AG09319 (cell line): ENCODE results near the gene PSME2.
A peak's percentile ranks its signal among the peaks of the same experiment; 100 is the strongest.

ENCODE experiments used
- DNase-seq: peaks from one replicate; pipeline ENCODE4 v3.0.0-alpha.2; 2010; ENCODE audit warnings: low read depth; ENCODE audit errors: extremely low read depth
- CTCF ChIP-seq: IDR thresholded peaks from 2 replicates; pipeline ENCODE4 v1.5.1; 2011; ENCODE audit warnings: low read depth, mild to moderate bottlenecking, inconsistent platforms, low read length, moderate library complexity

The PSME2 gene

GRCh38 chr14:24189059-24189375 is 42.6 kb upstream of the PSME2 start:
- no peak for TF ChIP-seq CTCF
- no peak for DNase-seq

- TF ChIP-seq CTCF = no peak
- peak; percentile 95 for DNase-seq
Measured at GRCh38 chr14:24188251-24189058, 42.0 kb upstream of the PSME2 start, which contains the start of gene IPO4. Gene IPO4, minus strand, starts transcription at chr14:24188816. Its CDS starts 29 bp downstream, at chr14:24188787.

GRCh38 chr14:24187539-24187915 is 41.1 kb upstream of the PSME2 start:
- no peak for DNase-seq
- no peak for TF ChIP-seq CTCF

GRCh38 chr14:24186831-24187538 is 40.6 kb upstream of the PSME2 start:
- no peak for TF ChIP-seq CTCF
- no peak for DNase-seq

- DNase-seq = no peak
- no peak for TF ChIP-seq CTCF
Measured at GRCh38 chr14:24185741-24186140, 39.3 kb upstream of the PSME2 start.

- TF ChIP-seq CTCF = no peak
- DNase-seq = no peak
Measured at GRCh38 chr14:24185026-24185425, 38.6 kb upstream of the PSME2 start.
